HG02981 (cell line): Measurements from ENCODE around the gene ZNF335.
"Not testable (repeated sequence)": the region's sequence is repeated elsewhere in the genome, so short reads cannot be mapped to it uniquely, and the experiment has no call there.

Source experiments
- ATAC-seq: cut with Tn5 transposase; IDR thresholded peaks from one replicate; pipeline ENCODE4 v1.9.1; 2021; ENCODE audit warnings: mild to moderate bottlenecking, moderate library complexity; ENCODE audit not compliant: unreplicated experiment

ZNF335 gene

DNA sequence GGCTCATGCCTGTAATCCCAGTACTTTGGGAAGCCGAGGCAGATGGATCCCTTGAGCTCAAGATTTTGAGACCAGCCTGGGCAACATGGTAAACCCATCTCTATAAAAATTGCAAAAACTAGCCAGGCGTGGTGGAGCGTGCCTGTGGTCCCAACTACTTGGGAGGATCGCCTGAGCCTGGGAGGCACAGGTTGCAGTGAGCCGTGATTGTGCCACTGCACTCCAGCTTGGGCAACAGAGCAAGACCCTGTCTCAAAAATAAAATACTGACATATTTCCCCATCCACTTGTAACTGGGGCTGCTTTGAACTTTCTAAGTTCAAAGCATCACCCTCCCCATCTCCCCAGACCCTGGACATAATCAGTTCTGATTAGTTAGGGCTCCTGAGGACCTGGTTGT, 29.5 kb upstream of the ZNF335 start:
- ATAC-seq: no peak

DNA sequence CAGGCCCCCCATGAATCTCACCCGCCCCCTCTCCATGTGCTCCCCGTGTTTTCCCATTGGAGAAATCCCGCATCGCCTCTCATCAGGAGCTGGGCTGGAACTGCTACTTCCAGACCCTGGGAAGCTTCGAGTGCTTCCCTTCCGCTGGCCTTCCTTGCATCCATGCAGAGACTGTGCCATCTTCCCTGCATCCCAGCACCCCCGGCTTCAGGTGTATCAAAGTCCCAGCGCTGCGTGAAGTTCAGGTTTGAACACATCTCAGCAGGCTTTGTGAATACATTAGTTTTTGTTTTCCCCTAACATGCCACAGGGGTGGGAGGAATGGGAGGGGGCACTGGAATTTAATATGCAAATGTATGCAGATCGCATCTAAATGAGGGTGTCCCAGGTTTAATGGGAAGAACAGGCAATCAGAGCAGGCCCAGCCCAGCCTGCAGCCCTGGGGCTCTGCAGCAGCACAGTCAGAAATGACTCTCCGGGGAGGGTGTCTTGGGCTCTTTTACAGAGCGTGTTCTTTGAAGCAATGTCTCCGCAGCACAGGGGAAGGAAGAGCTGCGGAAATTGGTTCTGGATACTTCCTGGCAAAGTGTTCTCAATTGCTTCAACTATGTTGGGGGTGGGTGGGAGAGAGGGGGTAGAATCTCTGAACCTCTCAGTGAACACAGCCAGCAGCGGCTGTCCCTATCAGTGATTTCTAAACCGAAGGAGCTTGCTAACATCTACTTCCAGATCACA, 28.4 kb upstream of the ZNF335 start:
- ATAC-seq: no peak

DNA sequence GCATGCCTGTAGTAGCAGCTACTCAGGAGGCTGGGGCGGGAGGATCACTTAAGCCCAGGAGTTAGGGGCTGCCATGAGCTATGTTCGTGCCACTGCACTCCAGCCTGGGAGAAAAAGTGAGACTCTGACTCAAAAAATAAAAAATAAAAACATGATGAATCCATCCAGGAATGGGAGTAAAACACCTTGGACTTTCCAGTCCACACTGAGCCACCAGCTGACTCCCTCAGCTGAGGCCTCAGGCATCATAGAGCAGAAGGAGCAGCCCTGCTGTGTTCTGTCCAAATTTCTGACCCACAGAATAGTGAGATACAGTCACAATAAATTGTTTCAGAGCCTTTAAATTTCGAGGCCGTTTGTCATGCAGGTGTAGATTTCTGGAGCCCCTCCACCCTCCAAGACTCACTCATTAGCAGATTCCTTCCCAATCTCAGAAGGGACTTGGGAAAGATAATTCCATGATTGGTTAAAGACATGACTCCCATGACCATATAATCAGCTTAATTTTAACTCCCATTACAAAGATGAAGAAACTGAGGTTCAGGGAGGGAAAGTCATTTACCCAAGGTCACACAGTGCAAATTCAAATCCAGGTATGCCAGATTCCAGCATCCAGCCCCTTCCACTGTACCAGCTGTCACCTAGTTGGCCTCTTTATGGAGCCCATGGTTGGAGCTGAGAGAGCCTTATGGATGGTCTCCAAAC, 27.7 kb upstream of the ZNF335 start:
- ATAC-seq: no peak

DNA sequence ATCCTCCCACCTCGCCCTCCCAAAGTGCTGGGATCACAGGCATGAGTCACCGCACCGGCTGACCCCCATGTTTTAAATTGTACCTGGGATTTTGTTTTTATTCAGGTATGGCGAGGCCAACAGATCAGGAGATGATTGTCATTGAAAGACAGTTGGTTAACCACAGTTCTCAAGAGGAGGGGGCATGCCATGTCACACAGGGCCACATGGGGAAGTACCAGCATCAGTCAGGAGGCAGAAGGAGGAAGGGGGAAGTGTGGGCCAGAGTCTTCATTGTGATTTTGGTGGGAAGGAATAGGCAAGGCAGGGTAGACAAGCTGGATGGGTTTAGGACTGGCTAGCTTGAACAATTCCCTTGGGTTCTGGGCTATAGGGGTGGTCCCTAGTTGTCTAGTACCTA, 26.8 kb upstream of the ZNF335 start:
- ATAC-seq: no peak

DNA sequence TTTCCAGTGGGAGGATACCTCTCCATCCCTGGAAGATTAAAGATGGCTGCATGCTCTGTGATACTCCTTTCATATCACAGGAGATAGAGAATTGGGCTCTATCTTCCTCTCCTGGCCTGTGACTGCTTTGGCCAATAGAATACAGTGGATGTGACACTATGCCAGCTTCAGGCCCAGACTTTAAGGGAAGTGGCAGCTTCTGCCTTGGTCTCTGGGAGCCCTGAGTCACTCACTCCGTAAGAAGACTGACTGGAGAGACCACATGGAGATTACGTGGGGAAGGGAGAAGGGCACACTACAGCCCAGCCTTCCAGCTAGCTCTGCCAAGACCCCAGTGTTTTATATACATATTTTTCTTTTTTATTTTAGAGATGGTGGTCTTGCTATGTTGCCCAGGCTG, 26.3 kb upstream of the ZNF335 start:
- ATAC-seq: no peak

DNA sequence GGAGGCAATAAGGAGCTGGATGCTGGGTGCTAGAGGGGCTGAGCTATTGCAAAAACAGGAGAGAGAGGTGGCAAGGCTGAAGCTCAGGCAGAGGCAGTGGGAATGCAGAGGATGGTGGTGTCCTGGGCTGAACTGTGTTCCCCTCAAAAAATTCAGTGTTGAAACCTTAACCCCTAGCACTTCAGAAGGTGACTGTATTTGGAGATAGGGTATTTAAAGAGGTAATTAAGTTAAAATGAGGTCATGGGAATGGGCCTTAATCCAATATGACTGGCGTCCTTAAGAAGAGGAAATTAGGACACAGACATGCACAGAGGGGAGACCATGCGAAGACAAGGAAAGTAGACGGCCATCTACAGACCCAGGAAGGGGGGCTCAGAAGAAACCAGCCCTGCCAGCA, 25.2 kb upstream of the ZNF335 start:
- ATAC-seq: no peak

DNA sequence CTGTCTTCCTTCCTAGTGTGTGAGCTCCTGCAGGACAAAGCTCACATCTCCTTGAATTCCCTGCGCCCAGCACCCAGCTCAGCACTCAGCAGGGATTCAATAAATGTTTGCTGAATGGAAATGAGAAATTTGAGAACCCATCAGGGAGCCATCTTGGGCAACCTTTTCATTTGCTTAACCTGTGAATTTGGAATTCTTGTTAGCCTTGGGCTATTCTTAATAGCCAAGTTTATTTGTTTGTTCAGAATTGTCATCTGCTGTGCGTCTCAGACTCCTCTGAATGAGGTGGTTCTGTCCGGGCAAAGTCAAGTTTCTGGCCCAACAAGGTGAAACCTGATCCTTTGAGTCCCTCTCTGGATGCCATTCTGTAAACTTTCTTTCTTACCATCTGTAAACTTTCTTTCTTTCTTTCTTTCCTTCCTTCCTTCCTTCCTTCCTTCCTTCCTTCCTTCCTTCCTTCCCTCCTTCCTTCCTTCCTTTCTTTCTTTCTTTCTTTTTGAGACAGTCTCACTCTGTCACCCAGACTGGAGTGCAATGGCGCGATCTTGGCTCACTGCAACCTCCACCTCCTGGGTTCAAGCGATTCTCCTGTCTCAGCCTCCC, 23.6 kb upstream of the ZNF335 start:
- ATAC-seq: not testable (repeated sequence)

DNA sequence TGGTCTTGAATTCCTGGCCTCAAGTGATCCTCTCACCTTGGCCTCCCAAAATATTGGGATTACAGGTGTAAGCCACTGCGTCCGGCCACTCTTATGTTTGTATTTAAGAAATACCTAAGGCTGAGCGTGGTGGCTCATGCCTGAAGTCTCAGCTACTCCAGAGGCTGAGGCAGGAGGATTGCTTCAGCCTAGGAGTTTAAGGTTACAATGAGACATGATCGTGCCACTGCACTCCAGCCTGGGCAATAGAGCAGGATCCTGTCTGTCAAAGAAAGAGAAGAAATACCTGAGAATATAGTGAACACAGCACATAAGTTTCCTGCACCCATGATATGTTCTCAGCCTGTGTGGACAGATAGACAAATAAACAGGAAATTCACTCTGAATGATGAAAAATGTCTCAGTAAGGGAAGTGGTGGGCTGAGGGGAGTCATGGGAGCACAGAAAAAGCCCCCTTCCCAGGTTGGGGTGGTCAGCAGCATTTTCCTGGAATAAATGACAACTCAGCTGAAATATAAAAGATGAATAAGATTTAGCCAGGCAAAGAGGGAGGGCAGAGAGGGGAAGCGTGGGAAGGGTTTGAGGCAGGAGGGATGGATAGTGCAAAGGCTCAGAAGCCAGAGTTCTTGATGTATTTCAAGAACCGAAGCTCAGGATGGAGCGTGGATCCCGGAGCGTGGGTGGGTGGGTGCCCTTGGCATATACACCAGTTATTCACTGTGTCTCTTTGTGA, 22.9 kb upstream of the ZNF335 start:
- no peak for ATAC-seq

DNA sequence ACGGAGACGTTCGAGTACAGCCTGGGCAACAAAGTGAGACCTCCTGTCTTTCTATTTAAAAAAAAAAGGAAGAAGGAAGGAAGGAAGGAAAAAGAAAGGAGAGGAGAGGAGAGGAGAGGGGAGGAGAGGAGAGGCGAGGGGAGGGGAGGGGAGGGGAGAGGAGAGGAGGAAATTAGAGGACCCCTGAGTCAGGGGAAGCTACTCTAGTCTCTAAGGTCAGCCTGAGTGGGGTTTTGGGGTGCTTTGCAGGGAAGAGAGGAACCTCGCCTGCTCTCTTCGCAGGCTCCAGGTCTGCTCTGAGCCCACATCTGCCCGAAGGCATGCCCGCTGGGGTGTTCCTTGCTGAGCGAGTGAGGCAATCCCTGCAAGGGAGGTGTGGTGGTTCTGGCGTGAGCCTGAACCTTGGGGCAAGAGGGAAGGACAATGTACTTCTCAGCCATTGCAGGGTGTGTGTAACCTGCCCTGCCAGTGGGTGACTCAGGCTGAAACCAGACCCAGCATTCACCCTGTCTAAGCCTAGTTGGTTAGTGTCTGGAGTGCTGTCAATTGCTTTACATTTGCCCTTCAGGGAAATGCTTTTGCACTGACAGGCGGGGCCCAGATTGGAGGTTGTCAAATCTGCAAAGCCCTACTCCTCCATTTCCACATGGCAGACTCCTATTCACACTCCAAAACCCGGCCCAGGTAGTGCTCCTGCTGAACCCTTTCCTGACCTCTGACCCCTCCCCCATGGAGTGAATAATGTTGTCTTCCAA, 21.4 kb upstream of the ZNF335 start:
- no peak for ATAC-seq

DNA sequence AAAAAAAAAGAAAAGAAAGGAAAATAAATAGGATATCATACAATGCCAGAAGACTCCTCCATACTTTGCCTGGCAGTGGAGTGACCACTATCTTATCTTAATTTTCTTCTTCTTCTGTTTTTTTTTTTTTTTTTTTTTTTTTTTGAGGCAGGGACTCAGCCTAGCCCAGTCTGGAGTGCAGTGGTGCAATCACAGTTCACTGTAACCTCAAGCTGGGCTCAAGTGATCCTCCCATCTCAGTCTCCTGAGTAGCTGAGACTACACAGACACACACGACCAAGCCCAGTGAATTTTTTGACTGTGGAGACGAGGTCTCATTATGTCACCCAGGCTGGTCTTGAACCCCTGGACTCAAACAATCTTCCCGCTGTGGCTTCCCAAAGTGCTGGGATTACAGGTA, 19.6 kb upstream of the ZNF335 start:
- no peak for ATAC-seq

DNA sequence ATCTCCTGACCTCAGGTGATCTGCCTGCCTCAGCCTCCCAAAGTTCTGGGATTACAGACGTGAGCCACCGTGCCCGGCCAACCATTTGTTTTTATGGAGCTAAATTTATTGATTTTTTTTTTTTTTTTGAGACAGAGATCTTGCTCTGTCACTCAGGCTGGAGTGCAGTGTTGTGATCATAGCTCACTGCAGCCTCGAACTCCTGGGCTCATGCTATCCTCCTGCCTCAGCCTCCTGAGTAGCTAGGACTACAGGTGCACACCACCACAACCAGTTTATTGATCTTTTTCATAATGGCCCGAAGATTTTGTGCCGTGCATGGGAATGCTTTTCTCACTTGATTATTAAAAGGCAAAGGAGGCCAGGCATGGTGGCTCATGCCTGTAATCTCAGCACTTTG, 16.8 kb upstream of the ZNF335 start:
- ATAC-seq: not testable (repeated sequence)

DNA sequence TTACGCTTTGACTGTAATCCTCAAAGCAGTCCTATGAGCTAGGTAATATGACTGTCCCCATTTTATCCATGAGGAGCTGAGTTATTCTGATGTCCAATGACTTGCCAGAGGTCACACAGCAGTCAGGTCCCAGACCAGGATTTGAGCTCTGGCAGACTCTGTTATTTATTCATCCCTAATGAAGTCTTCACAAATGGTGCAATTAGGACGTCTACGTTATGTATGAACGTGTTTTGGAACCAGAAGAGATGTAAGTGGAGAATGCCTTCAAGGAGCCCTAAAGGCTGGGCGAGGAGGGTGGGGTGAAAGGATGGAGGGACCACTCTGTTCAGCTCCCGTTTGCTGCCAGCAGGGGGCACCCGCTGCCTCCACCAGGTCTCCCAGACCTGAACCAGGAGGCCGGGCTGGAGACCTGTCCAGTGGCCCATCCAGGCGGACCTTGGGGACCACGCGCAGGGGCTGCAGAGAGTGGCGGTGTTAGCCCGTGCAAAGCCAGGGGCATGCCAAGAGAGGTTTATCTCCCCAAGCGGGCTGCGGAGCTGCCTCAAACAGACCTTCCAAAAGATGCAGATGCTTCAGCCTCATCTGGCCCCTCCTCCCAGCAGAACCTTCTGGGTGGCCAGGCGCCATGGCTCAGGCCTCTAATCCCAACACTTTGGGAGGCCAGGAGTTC, 15.2 kb upstream of the ZNF335 start:
- no peak for ATAC-seq

DNA sequence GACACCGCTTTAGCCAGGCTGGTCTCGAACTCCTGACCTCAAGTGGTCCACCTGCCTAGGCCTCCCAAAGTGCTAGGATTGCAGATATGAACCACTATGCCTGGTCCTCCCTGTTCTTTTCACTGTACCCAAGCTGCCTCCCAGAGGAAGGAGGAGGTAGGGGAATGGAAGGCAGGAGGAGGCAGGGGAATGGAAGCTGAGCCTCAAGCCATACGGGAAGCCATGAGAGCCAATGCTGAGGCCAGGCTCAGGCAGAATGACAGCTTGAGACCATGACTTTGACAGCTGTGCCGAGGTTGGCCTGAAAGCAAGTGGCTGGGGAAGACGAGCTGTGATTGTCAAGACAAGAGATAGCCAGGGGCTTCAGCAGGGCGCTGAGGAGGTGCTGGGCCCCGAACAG, 13.6 kb upstream of the ZNF335 start:
- ATAC-seq: no peak

DNA sequence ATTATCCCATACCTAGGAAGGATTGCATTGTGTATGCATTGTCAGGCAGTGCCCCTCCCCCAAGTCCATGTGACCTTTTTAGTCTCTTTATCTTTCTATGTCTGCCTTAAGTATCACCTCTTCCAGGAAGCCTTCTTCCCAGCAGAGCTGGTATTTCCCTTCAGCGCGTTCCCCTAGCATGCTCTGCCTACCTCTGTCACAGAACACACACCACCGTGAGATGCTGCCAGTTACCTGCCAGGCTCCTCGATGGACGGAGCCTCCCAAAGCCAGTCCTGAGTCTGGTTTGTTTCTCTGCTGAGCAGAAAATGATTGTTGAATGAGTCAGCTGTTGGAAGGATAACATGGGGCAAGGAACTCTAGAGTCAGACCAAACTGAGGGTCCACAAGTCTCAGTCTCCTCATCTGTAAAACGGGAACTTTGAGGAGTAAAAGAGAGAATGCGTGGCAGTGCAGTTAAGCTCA, 11.3 kb upstream of the ZNF335 start:
- ATAC-seq: no peak

DNA sequence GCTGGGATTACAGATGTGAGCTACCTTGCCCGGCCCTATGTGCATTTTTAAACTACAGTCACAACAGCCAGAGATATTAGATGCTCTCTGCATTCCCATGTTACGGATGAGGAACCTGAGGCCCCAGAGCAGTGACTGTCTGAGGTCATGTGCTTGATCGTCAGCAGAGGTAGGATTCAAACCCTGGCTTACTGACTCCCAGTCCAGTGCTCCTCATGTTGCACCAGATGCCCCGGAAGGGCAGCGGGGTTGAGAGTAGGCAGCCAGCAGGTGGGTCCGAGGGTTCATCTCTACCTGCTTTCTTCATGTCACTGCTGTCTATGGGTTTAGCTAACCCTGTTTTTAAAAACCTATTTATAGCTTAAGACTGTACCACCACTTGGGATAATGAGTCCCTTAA, 9.3 kb upstream of the ZNF335 start:
- ATAC-seq: no peak

DNA sequence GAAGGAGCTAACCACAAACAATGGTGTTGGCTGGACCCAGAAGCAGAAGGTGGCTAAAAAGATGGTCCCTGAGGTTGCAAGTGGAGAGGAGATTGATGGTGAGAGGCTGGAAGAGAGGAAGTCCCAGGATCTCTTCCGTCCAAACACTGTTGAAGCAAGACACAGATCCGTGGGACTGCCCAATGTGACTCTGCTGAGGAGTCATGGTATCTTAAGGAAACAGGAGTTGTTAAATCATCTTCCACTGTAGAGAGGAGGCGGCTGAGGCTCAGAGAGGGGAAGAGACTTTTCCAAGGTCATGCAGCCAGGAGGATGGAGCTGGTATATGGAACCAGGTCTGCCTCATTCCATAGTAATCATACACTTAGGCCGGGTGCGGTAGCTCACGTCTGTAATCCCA, 4.1 kb upstream of the ZNF335 start:
- ATAC-seq: no peak

DNA sequence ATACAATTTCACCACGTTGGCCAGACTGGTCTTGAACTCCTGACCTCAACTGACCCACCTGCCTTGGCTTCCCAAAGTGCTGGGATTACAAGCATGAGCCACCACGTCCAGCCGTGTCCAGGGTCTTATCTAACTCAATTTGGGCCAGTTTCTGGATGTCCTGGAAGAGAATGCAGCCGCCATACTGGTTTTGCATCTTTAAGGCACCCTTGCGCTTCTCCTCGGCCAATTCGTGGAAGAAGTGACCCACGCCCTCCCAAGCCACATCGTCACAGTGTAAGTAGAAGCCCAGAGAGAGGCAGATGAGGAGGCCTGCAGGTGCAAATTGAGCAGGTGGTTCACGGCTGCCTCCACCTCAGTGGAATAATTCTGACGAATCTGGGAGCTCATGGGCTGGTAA, 3.7 kb upstream of the ZNF335 start:
- ATAC-seq: no peak

DNA sequence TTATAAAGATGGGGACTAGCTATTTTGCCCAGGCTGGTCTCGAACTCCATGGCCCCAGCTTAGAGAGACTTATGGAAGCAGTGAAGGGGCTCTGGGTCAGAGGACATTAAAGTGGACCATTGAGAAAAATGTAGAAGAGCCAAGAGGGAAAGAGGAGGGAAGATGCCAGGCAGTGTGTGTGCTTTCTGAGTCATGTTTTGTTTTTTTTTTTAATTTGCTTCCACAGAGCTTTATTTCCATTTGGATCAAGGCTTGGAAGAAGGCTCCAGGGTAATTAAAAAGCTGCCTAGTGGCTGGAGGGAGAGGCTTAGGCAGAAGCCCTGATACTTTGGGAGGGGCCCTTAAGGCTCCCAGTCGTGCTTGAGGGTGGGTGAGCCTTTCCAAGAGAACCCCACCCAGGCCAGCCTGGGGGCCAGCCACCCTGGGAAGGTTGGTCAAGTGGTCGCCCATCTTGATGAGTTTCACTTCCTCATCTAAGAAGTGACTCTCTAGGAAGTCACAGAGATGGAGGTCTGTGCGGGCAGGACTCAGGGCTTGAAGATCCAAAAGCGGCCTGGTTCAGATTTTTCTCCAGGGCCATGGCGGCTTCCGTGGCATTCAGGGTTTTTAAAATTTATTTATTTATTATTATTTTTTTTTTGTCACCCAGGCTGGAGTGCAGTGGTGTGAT, 3.0 kb upstream of the ZNF335 start:
- ATAC-seq: no peak

DNA sequence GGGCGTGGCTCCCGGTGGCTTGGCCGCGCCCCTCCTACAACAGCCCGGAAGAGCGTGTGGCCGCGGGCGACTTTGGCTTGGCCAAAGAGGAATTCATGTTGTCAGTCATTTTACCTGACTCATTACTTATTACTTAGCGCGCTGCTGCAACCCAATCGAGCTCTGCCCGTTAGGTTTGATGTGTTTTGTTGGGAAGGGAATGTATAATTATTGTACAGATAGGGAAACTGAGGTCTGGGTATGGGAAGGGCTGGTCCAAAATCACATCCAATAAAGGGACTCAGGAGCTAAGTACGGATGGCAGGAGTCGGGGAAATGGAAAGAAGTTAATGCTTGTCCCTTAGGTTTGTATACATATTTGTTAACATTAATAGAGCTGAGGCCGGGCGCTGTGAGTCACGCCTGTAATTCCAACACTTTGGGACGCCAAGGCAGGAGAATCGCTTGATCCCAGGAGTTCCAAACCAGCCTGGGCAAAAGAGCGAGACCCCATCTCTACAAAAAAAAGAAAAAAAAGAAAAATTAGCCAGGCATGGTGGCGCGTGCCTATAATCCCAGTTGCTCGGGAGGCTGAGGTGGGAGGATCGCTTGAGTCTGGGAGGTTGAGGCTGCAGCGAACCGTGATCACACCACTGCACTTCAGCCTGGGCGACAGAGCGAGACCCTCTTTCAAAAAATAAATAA, 639 bp upstream of the ZNF335 start:
- no peak for ATAC-seq
